ENCODE measurements around the gene RRAS2. TPM values are rescaled to one million over a fixed set of nuclear protein-coding genes. Genes with fewer than 3 reads are reported as not detected.

Gene RRAS2
- total and polyA plus RNA-seq, 2 of the 4 experiments (the other 2 are of a cell fraction), result 85.5 to 106 TPM

- Histone ChIP-seq H3K27me3 (ENCODE audit: control insufficient read depth, insufficient read depth, low read length) (no peaks in the 10 kb centered on the region), H3K56ac (ENCODE audit: extremely low read depth, insufficient read depth, low read length) (no peak overlapping the region), H2AK9ac (replicated peaks; ENCODE audit: low read depth, low read length, poor library complexity) (no peak overlapping the region), H2BK5ac (ENCODE audit: low read depth, low read length, poor library complexity, severe bottlenecking) (no peak overlapping the region), H2BK120ac (ENCODE audit: low read depth, low read length) (0 out of 2 replicates have a peak overlapping the region, but pooled peaks have one; percentile 23), H2AK5ac (ENCODE audit: low read depth, low read length) (peak overlapping the region; percentile 44; the same call in 1 of the 2 replicates), H3K14ac (replicated peaks; ENCODE audit: low read depth, low read length) (no peak overlapping the region), H3K4me1 (ENCODE audit: control insufficient read depth, insufficient read depth, low read length) (peaks cover 5% of the 10 kb centered on the region), H4K5ac (ENCODE audit: low read depth, low read length) (no peak overlapping the region), H3K36me3 (ENCODE audit: control insufficient read depth, insufficient read depth, low read length) (no peaks in the 10 kb centered on the region), H4K20me1 (ENCODE audit: insufficient read depth, low read length) (peaks cover 67% of the 10 kb centered on the region), H3K9ac (ENCODE audit: low read depth, low read length) (no peak overlapping the region), H3K4me3 (ENCODE audit: insufficient read depth, low read depth, low read length) (no peak overlapping the region), H3K27ac (ENCODE audit: insufficient read depth, low read length) (0 out of 2 replicates have a peak overlapping the region, but pooled peaks have one; percentile 4), H2AFZ (replicated peaks; ENCODE audit: low read length, poor library complexity) (no peak overlapping the region), H4K91ac (ENCODE audit: insufficient read depth, low read depth, low read length) (no peak overlapping the region), H2BK15ac (ENCODE audit: low read depth, low read length) (0 out of 3 replicates have a peak overlapping the region, but pooled peaks have one; percentile 5), H3K18ac (ENCODE audit: low read depth, low read length) (no peak overlapping the region; the same call in 1 of the 2 replicates), H4K8ac (ENCODE audit: low read depth in 2 of 2, low read length in 2 of 2) (no peak overlapping the region), H3K4ac (ENCODE audit: low read depth, low read length) (peak overlapping the region; percentile 37; the same call in 1 of the 2 replicates), H3K9me3 (ENCODE audit: control insufficient read depth, insufficient read depth, low read length) (no peaks in the 10 kb centered on the region), H3K9me1 (ENCODE audit: insufficient read depth, low read length) (peaks cover 3% of the 10 kb centered on the region; the same call in 1 of the 2 replicates), H2BK20ac (ENCODE audit: low read depth, low read length) (no peak overlapping the region; the same call in 1 of the 2 replicates), H3K4me2 (ENCODE audit: low read depth, low read length) (peak overlapping the region; percentile 34), H3K79me1 (ENCODE audit: low read depth in 1 of 2, low read length in 2 of 2) (peaks cover 16 to 89% of the 10 kb centered on the region in 2 experiments), H3K23ac (ENCODE audit: low read depth, low read length) (no peak overlapping the region)
- WGBS, 2 experiments (ENCODE audit: extremely low coverage in 2 of 2, insufficient read length in 1 of 2), result 25% methylated on average over 1 of the region's 6 CpGs; no CpG with 5 or more reads in 1 of the 2 experiments
- intact Hi-C loops (cut with micrococcal nuclease), result loop anchor here (1.0 to 2.0 kb wide), 2 partner anchors 58 to 155 kb away; partner anchors contain the start of gene RRAS2
- ATAC-seq (ENCODE audit: low read depth) (peak; percentile 90), DNase-seq (peak; percentile 74)
- dilution Hi-C loops (cut with HindIII; ENCODE audit: low sequenced_read_pairs, unreplicated experiment), result loop anchor here (25.0 kb wide), 1 partner anchor 162 kb away; no protein-coding TSS in a partner anchor
- peak; percentile 68 for TF ChIP-seq CEBPB (IDR thresholded peaks at IDR 0.05; ENCODE audit: low read depth, low read length)
- TF ChIP-seq POLR2A (IDR thresholded peaks at IDR 0.05; ENCODE audit: low read depth, low read length), result 0 out of 2 replicates have a peak, but pooled peaks have one; percentile 25
- no peak for TF ChIP-seq MAZ (IDR thresholded peaks at IDR 0.05; ENCODE audit: borderline replicate concordance, low read depth, low read length)
- TF ChIP-seq CHD1 (IDR thresholded peaks at IDR 0.05; ENCODE audit: low read depth, low read length), result no peak
- TF ChIP-seq CTCF (conservative IDR thresholded peaks at IDR 0.05; ENCODE audit: low read depth, low read length), result peak; percentile 87
- peak; percentile 95 for TF ChIP-seq RAD21 (IDR thresholded peaks at IDR 0.05; ENCODE audit: low read length)
- peak; percentile 5; the same call in 1 of the 2 replicates for TF ChIP-seq NFE2L2 (IDR thresholded peaks at IDR 0.05; ENCODE audit: low read depth, low read length)
- TF ChIP-seq SMC3 (IDR thresholded peaks at IDR 0.05; ENCODE audit: low read depth, low read length), result peak; percentile 91
- ChIA-PET CTCF (interaction anchor here (0.6 to 3.1 kb wide), 14 partner anchors 10 to 1277 kb away, joined by 3 to 27 read pairs (median 4); no protein-coding TSS in a partner anchor), POLR2A (ENCODE audit: unreplicated experiment) (no interaction called here)
- BruUV-seq (replicated peaks), result no TSS peak
- in situ Hi-C loops (cut with MboI; ENCODE audit: low sequenced_read_pairs), result no loop called here
These were observed 58.2 kb downstream of the RRAS2 start for GRCh38 chr11:14300661-14301304.
